Stimulated activated CD8-positive, alpha-beta memory T cell treated with anti-CD3 and anti-CD28 coated beads, Interleukin-4, amount 100 ng/mL, for 4 hours (primary cell): ENCODE measurements around the gene SSTR5.
"Not testable (repeated sequence)": the region's sequence is repeated elsewhere in the genome, so short reads cannot be mapped to it uniquely, and the experiment has no call there.

Source experiments
- DNase-seq, 2 donors: peaks; one replicate each; pipeline ENCODE4 v3.0.0-alpha.2; 2020; ENCODE audit warnings: low read depth in 2 of 2, low spot score in 1 of 2

Gene SSTR5

GRCh38 chr16:1073566-1074378 lies 1.2 kb downstream of the SSTR5 start:
- no peak for DNase-seq

GRCh38 chr16:1074379-1074649 lies 1.8 kb downstream of the SSTR5 start:
- DNase-seq, result no peak

GRCh38 chr16:1075546-1075945 lies 3.0 kb downstream of the SSTR5 start:
- DNase-seq, result no peak

- DNase-seq, result no peak
Observed at GRCh38 chr16:1076801-1077576, 4.4 kb downstream of the SSTR5 start.

- DNase-seq, result no peak
Observed at GRCh38 chr16:1077877-1078578, 5.5 kb downstream of the SSTR5 start.

- no peak for DNase-seq
Observed at GRCh38 chr16:1078579-1079021, 6.1 kb downstream of the SSTR5 start.

- no peak for DNase-seq
Observed at GRCh38 chr16:1079341-1079740, 6.8 kb downstream of the SSTR5 start.

- DNase-seq, result no peak
Observed at GRCh38 chr16:1079786-1080525, 7.4 kb downstream of the SSTR5 start.

GRCh38 chr16:1080801-1081733 lies 8.5 kb downstream of the SSTR5 start:
- no peak for DNase-seq

GRCh38 chr16:1081734-1082265 lies 9.3 kb downstream of the SSTR5 start:
- DNase-seq, result no peak

- DNase-seq, result no peak
Observed at GRCh38 chr16:1082266-1082951, 9.9 kb downstream of the SSTR5 start.

GRCh38 chr16:1082952-1083675 lies 10.6 kb downstream of the SSTR5 start:
- DNase-seq, result no peak

- no peak for DNase-seq
Observed at GRCh38 chr16:1084971-1085370, 12.4 kb downstream of the SSTR5 start.

GRCh38 chr16:1086443-1086842 lies 13.9 kb downstream of the SSTR5 start:
- DNase-seq, result not testable (repeated sequence)

GRCh38 chr16:1088295-1089170 lies 16.0 kb downstream of the SSTR5 start:
- no peak for DNase-seq

GRCh38 chr16:1089439-1089821 lies 16.9 kb downstream of the SSTR5 start:
- DNase-seq, result no peak

GRCh38 chr16:1089822-1090619 lies 17.5 kb downstream of the SSTR5 start:
- no peak for DNase-seq
